Astrocyte of the spinal cord (primary cell): Measurements from ENCODE around the gene TRPM2.

Experiments used
- DNase-seq: peaks from one replicate; pipeline ENCODE4 v3.0.0; 2011; ENCODE audit warnings: low read depth, low spot score
- H3K4me3 ChIP-seq: 2 replicates; pipeline ENCODE4 v1.5.1; 2011; ENCODE audit warnings: low read depth, mild to moderate bottlenecking, low read length, moderate library complexity
- CTCF ChIP-seq: IDR thresholded peaks from 2 replicates; pipeline ENCODE4 v1.5.1; 2012; ENCODE audit warnings: low read depth, mild to moderate bottlenecking, low read length, inconsistent platforms
- in situ Hi-C: cut with HindIII; loops from 2 replicates; pipeline ENCODE4 v1.10.0; 2017; ENCODE audit warnings: low sequenced_read_pairs

Gene TRPM2

GRCh38 chr21:44471341-44471740 is 117.9 kb downstream of the TRPM2 start:
- H3K4me3 ChIP-seq: no peak overlapping the region
- no peak for TF ChIP-seq CTCF
- no peak for DNase-seq
- in situ Hi-C loops: no loop called here

GRCh38 chr21:44471996-44472395 is 118.6 kb downstream of the TRPM2 start:
- in situ Hi-C loops: no loop called here
- H3K4me3 ChIP-seq: no peak overlapping the region
- no peak for TF ChIP-seq CTCF
- DNase-seq: no peak

- TF ChIP-seq CTCF: no peak
- in situ Hi-C loops: no loop called here
- H3K4me3 ChIP-seq: no peak overlapping the region
- DNase-seq: no peak
Observed at GRCh38 chr21:44473915-44474555, 120.6 kb downstream of the TRPM2 start.

- in situ Hi-C loops: no loop called here
- H3K4me3 ChIP-seq: no peak overlapping the region
- TF ChIP-seq CTCF: no peak
- DNase-seq: no peak
Observed at GRCh38 chr21:44475266-44475845, 121.9 kb downstream of the TRPM2 start.

- in situ Hi-C loops: no loop called here
- TF ChIP-seq CTCF: no peak
- no peak overlapping the region for H3K4me3 ChIP-seq
- DNase-seq: no peak
Observed at GRCh38 chr21:44477131-44477530, 123.7 kb downstream of the TRPM2 start.

GRCh38 chr21:44477712-44478111 is 124.3 kb downstream of the TRPM2 start:
- in situ Hi-C loops: no loop called here
- no peak for TF ChIP-seq CTCF
- no peak overlapping the region for H3K4me3 ChIP-seq
- DNase-seq: no peak
